Measurements from ENCODE around the gene WFDC10A.

DNA sequence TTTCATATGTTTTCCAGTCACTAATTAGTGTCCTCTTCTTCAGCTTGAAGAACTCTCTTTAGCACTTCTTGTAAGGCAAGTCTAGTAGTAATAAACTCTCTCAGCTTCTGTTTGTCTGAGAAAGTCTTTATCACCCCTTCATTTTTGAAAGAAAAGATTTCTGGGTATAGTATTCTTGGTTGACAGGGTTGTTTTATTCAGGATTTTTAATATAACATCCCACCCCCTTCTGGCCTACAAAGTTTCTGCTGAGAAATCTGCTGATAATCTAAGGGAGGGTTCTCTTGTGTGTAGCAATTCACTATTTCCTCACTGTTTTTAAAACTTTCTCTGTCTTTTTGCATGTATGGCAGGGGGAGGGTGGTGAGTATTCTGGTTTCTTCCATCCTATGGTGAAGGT is 50.1 kb downstream of the WFDC10A start:
- TF ChIP-seq POLR2AphosphoS5 (IDR thresholded peaks at IDR 0.05; ENCODE audit: insufficient read depth, low read depth, low read length) (no peak), POLR2A (IDR thresholded peaks at IDR 0.05; ENCODE audit: low read depth, low read length) (no peak), EZH2 (IDR thresholded peaks at IDR 0.05; ENCODE audit: borderline replicate concordance, low read depth, low read length, severe bottlenecking) (no peak), JUN (IDR thresholded peaks at IDR 0.05; ENCODE audit: borderline replicate concordance, insufficient read depth, insufficient read length, low read depth) (no peak)
- TF ChIP-seq, protein P1, sequence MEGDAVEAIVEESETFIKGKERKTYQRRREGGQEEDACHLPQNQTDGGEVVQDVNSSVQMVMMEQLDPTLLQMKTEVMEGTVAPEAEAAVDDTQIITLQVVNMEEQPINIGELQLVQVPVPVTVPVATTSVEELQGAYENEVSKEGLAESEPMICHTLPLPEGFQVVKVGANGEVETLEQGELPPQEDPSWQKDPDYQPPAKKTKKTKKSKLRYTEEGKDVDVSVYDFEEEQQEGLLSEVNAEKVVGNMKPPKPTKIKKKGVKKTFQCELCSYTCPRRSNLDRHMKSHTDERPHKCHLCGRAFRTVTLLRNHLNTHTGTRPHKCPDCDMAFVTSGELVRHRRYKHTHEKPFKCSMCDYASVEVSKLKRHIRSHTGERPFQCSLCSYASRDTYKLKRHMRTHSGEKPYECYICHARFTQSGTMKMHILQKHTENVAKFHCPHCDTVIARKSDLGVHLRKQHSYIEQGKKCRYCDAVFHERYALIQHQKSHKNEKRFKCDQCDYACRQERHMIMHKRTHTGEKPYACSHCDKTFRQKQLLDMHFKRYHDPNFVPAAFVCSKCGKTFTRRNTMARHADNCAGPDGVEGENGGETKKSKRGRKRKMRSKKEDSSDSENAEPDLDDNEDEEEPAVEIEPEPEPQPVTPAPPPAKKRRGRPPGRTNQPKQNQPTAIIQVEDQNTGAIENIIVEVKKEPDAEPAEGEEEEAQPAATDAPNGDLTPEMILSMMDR (IDR thresholded peaks at IDR 0.05; ENCODE audit: extremely low read depth in 1 of 2, insufficient read depth in 1 of 2, low read depth in 1 of 2, low read length in 2 of 2): no peak
- TF ChIP-seq, protein P2, sequence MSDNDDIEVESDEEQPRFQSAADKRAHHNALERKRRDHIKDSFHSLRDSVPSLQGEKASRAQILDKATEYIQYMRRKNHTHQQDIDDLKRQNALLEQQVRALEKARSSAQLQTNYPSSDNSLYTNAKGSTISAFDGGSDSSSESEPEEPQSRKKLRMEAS (IDR thresholded peaks at IDR 0.05; ENCODE audit: insufficient read depth, insufficient read length): no peak
